MM.1S (cell line): ENCODE measurements around the gene CCNF.

Experiments used
- DNase-seq: peaks from one replicate; pipeline ENCODE4 v3.0.0-alpha.2; 2015
- H2AFZ ChIP-seq: fragments of 300-600 bp; sonication (generic); 2 replicates; pipeline ENCODE4 v1.6.0; 2016; ENCODE audit warnings: antibody characterized with exemption, low read length
- H3F3A ChIP-seq: fragments of 300-600 bp; sonication (generic); 2 replicates; pipeline ENCODE4 v1.6.1; 2016; ENCODE audit warnings: mild to moderate bottlenecking, antibody characterized with exemption, low read length, moderate library complexity, mixed read lengths; ENCODE audit not compliant: insufficient read depth
- H3K27ac ChIP-seq: fragments of 300-600 bp; sonication (generic); 2 replicates; pipeline ENCODE4 v1.5.1; 2016; ENCODE audit warnings: mild to moderate bottlenecking, low read length
- H3K27me3 ChIP-seq: fragments of 300-600 bp; sonication (generic); replicated peaks from 2 replicates; pipeline ENCODE4 v1.6.0; 2016; ENCODE audit warnings: low read length; ENCODE audit not compliant: insufficient read depth
- H3K36me3 ChIP-seq: fragments of 300-600 bp; sonication (generic); replicated peaks from 2 replicates; pipeline ENCODE4 v1.6.1; 2016; ENCODE audit warnings: mild to moderate bottlenecking, low read length, mixed read lengths; ENCODE audit not compliant: insufficient read depth
- H3K4me1 ChIP-seq: fragments of 300-600 bp; sonication (generic); 2 replicates; pipeline ENCODE4 v1.6.1; 2016; ENCODE audit warnings: low read length, mixed read lengths
- H3K4me2 ChIP-seq: fragments of 300-600 bp; sonication (generic); 2 replicates; pipeline ENCODE4 v1.6.0; 2016; ENCODE audit warnings: low read depth, low read length
- H3K4me3 ChIP-seq: fragments of 300-600 bp; sonication (generic); 2 replicates; pipeline ENCODE4 v1.5.1; 2016; ENCODE audit warnings: low read length, mixed read lengths
- H3K79me2 ChIP-seq: fragments of 300-600 bp; sonication (generic); 2 replicates; pipeline ENCODE4 v1.6.1; 2016; ENCODE audit warnings: mixed run types, low read length, mixed read lengths
- H3K9ac ChIP-seq: fragments of 300-600 bp; sonication (generic); 2 replicates; pipeline ENCODE4 v1.6.1; 2016; ENCODE audit warnings: low read length, mixed read lengths
- H3K9me2 ChIP-seq: fragments of 300-600 bp; sonication (generic); replicated peaks from 2 replicates; pipeline ENCODE4 v1.6.1; 2016; ENCODE audit warnings: mild to moderate bottlenecking, low read length, mixed read lengths; ENCODE audit not compliant: insufficient read depth
- H3K9me3 ChIP-seq: fragments of 300-600 bp; sonication (generic); replicated peaks from 2 replicates; pipeline ENCODE4 v1.6.1; 2016; ENCODE audit warnings: mild to moderate bottlenecking, low read length, mixed read lengths; ENCODE audit not compliant: insufficient read depth
- H4K20me1 ChIP-seq: fragments of 300-600 bp; sonication (generic); 2 replicates; pipeline ENCODE4 v1.6.1; 2016; ENCODE audit warnings: mild to moderate bottlenecking, low read length, moderate library complexity, mixed read lengths; ENCODE audit not compliant: insufficient read depth
- CTCF ChIP-seq: fragments of 300-600 bp; sonication (generic); IDR thresholded peaks from 2 replicates; pipeline ENCODE4 v1.5.1; 2016; ENCODE audit warnings: antibody characterized with exemption, low read length, mixed read lengths
- EZH2 ChIP-seq: fragments of 300-600 bp; sonication (generic); optimal IDR thresholded peaks from 2 replicates; pipeline ENCODE3; 2017; ENCODE audit warnings: low read depth, mild to moderate bottlenecking, antibody characterized with exemption, low read length, mixed read lengths
- EZH2phosphoT487 ChIP-seq: fragments of 300-600 bp; sonication (generic); IDR thresholded peaks from 2 replicates; pipeline ENCODE4 v1.6.1; 2018; ENCODE audit warnings: antibody characterized with exemption, low read length

The CCNF gene

GRCh38 chr16:2501946-2502895, 73.0 kb downstream of the CCNF start:
- Histone ChIP-seq H4K20me1 (no peaks in the 10 kb centered on the region), H3K27me3 (no peaks in the 10 kb centered on the region), H3K79me2 (no peaks in the 10 kb centered on the region), H3K9ac (no peak overlapping the region), H3K9me2 (no peaks in the 10 kb centered on the region), H3K9me3 (no peaks in the 10 kb centered on the region), H2AFZ (no peak overlapping the region), H3F3A (peaks cover 4% of the 10 kb centered on the region; the same call in 1 of the 2 replicates), H3K4me1 (peaks cover 8% of the 10 kb centered on the region), H3K36me3 (no peaks in the 10 kb centered on the region), H3K4me2 (no peak overlapping the region), H3K4me3 (no peak overlapping the region), H3K27ac (no peak overlapping the region)
- no peak for DNase-seq
- TF ChIP-seq CTCF, result no peak
- TF ChIP-seq EZH2phosphoT487, result no peak
- no peak for TF ChIP-seq EZH2

GRCh38 chr16:2505695-2506094, 76.4 kb downstream of the CCNF start:
- no peak overlapping the region for H2AFZ ChIP-seq
- no peaks in the 10 kb centered on the region for H3K36me3 ChIP-seq
- no peak overlapping the region for H3K27ac ChIP-seq
- H3K9me2 ChIP-seq, result no peaks in the 10 kb centered on the region
- peaks cover 9% of the 10 kb centered on the region; the same call in 1 of the 2 replicates for H3F3A ChIP-seq
- no peaks in the 10 kb centered on the region for H3K27me3 ChIP-seq
- H3K79me2 ChIP-seq, result no peaks in the 10 kb centered on the region
- no peaks in the 10 kb centered on the region for H4K20me1 ChIP-seq
- no peak overlapping the region for H3K4me2 ChIP-seq
- DNase-seq, result no peak
- peaks cover 22% of the 10 kb centered on the region for H3K4me1 ChIP-seq
- H3K9ac ChIP-seq, result no peak overlapping the region
- H3K4me3 ChIP-seq, result no peak overlapping the region
- H3K9me3 ChIP-seq, result no peaks in the 10 kb centered on the region
- TF ChIP-seq EZH2 (no peak), CTCF (no peak), EZH2phosphoT487 (no peak)

- TF ChIP-seq EZH2 (no peak), EZH2phosphoT487 (no peak), CTCF (peak; percentile 36)
- H3K9ac ChIP-seq, result peak overlapping the region; percentile 37; the same call in 1 of the 2 replicates
- DNase-seq, result peak; percentile 65
Measured at GRCh38 chr16:2507052-2507659, 77.9 kb downstream of the CCNF start.

More at GRCh38 chr16:2507052-2507659, 77.9 kb downstream of the CCNF start:
- Histone ChIP-seq H3K27ac (peak overlapping the region; percentile 46; the same call in 1 of the 2 replicates), H3K9me2 (no peaks in the 10 kb centered on the region), H3K27me3 (no peaks in the 10 kb centered on the region), H4K20me1 (no peaks in the 10 kb centered on the region), H3K79me2 (no peaks in the 10 kb centered on the region), H3K4me3 (no peak overlapping the region), H3K4me1 (peaks cover 19% of the 10 kb centered on the region), H2AFZ (peak overlapping the region; percentile 59), H3K36me3 (no peaks in the 10 kb centered on the region), H3K4me2 (peak overlapping the region; percentile 38; the same call in 1 of the 2 replicates), H3F3A (peaks cover 9% of the 10 kb centered on the region; the same call in 1 of the 2 replicates), H3K9me3 (no peaks in the 10 kb centered on the region)
